Ishikawa (cell line): ENCODE results near the gene CHST10.

Source experiments
- CEBPB ChIP-seq: IDR thresholded peaks from 2 replicates; pipeline ENCODE4 v1.6.1; 2012
- EGR1 ChIP-seq: IDR thresholded peaks from 2 replicates; pipeline ENCODE4 v1.6.1; 2012
- EP300 ChIP-seq: IDR thresholded peaks from 2 replicates; pipeline ENCODE4 v1.6.1; 2012; ENCODE audit warnings: borderline replicate concordance
- FOXM1 ChIP-seq: IDR thresholded peaks from 2 replicates; pipeline ENCODE4 v1.6.1; 2012; ENCODE audit warnings: low read depth, borderline replicate concordance
- TAF1 ChIP-seq: IDR thresholded peaks from 2 replicates; pipeline ENCODE4 v1.6.1; 2012; ENCODE audit warnings: low read depth, mild to moderate bottlenecking
- TEAD4 ChIP-seq: IDR thresholded peaks from 2 replicates; pipeline ENCODE4 v1.6.1; 2012
- YY1 ChIP-seq: IDR thresholded peaks from 2 replicates; pipeline ENCODE4 v1.6.1; 2012; ENCODE audit warnings: low read depth
- ZBTB7A ChIP-seq: IDR thresholded peaks from 2 replicates; pipeline ENCODE4 v1.6.1; 2012; ENCODE audit warnings: low read depth

The CHST10 gene

DNA sequence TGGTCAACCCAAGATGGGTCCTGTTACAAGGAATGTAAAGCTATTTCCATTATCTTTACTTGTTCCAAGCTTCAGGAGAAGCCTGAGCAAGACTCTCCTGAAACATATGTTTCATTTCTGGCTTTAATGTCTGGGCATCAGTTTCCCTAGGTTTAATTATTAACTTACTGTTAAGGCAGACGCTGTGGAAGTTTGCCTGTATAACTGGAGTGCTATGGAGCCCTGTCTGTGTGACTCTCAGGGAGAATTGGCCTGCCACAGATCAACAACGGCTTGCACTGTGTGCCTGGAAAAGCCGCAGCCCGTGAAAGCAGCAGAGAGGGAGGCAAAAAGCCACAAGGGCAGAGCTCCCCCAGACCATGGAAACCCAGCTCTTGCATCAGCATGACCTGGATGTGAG is 73.0 kb downstream of the CHST10 start:
- TF ChIP-seq FOXM1 (no peak), CEBPB (no peak), ZBTB7A (no peak), EGR1 (no peak), YY1 (no peak), EP300 (no peak), TAF1 (no peak), TEAD4 (no peak)
